B cell (primary cell): ENCODE data around the gene MIDN. TPM values are rescaled to one million over a fixed set of nuclear protein-coding genes. Genes with fewer than 3 reads are reported as not detected.

ENCODE experiments used
- ATAC-seq: fragments of 200-7000 bp; cut with Tn5 transposase; one replicate; pipeline ENCODE4 v1.10.0; 2021; ENCODE audit warnings: low read depth, mild to moderate bottlenecking, moderate number of reproducible peaks, moderate library complexity
- CTCF ChIA-PET: fragments of 350-600 bp; sonication (Branson Sonifier 250); formaldehyde crosslinking; loops from one replicate; lab custom pipeline; 2021; ENCODE audit warnings: antibody characterized with exemption, inconsistent platforms; lab: Charles Lee
- POLR2A ChIA-PET: fragments of 350-600 bp; sonication (Branson Sonifier 250); formaldehyde crosslinking; loops from one replicate; lab custom pipeline; 2021; ENCODE audit warnings: antibody characterized with exemption; lab: Charles Lee
- DNase-seq: peaks from one replicate; pipeline ENCODE4 v3.0.0; 2013
- H2AFZ ChIP-seq: 2 replicates; pipeline ENCODE4 v1.6.1; 2012; ENCODE audit warnings: mild to moderate bottlenecking, low read depth, low read length; ENCODE audit not compliant: insufficient read depth, poor library complexity, severe bottlenecking
- H3K27ac ChIP-seq, 2 donors: 1 replicate in 1 of 2; 2 replicates in 1 of 2; pipeline ENCODE4 v1.5.1; 2012 to 2013; ENCODE audit warnings: low read length in 2 of 2, mild to moderate bottlenecking in 2 of 2, moderate library complexity in 1 of 2
- H3K27me3 ChIP-seq, 4 experiments: fragments of 200-600 bp in 1 of 4; sonication (generic) in 1 of 4; replicated peaks in 1 of 4; 1 replicate in 2 of 4; 2 replicates in 2 of 4; pipeline versions ENCODE4 v1.6.1 to v1.7.0; 2013 to 2016; ENCODE audit warnings: low read length in 3 of 4, mild to moderate bottlenecking in 2 of 4, mixed read lengths in 1 of 4, moderate library complexity in 1 of 4; ENCODE audit not compliant: insufficient read depth in 4 of 4, control insufficient read depth in 3 of 4; ENCODE audit errors: control extremely low read depth in 1 of 4
- H3K36me3 ChIP-seq, 2 experiments: replicated peaks in 1 of 2; 1 replicate in 1 of 2; 2 replicates in 1 of 2; pipeline versions ENCODE4 v1.6.1 to v1.7.1; 2013; ENCODE audit warnings: low read length in 1 of 2; ENCODE audit not compliant: insufficient read depth in 2 of 2, control insufficient read depth in 1 of 2; ENCODE audit errors: control extremely low read depth in 1 of 2, extremely low read depth in 1 of 2
- H3K4me1 ChIP-seq, 2 donors: fragments of 200-600 bp in 1 of 2; sonication (generic) in 1 of 2; 1 replicate in 1 of 2; 2 replicates in 1 of 2; pipeline versions ENCODE4 v1.5.1 to v1.6.1; 2013 to 2017; ENCODE audit warnings: low read length in 2 of 2; ENCODE audit not compliant: control insufficient read depth in 2 of 2, insufficient read depth in 2 of 2
- H3K4me2 ChIP-seq: replicated peaks from 2 replicates; pipeline ENCODE3; 2012; ENCODE audit warnings: mild to moderate bottlenecking, low read depth, low read length; ENCODE audit not compliant: poor library complexity, severe bottlenecking
- H3K4me3 ChIP-seq, 5 experiments: fragments of 200-600 bp in 1 of 5; sonication (generic) in 1 of 5; 1 replicate in 3 of 5; 2 replicates in 2 of 5; pipeline versions ENCODE4 v1.5.1 to v1.7.0; 2011 to 2016; ENCODE audit warnings: low read length in 4 of 5, mild to moderate bottlenecking in 4 of 5, low read depth in 2 of 5, control low read depth in 1 of 5, moderate library complexity in 1 of 5; ENCODE audit not compliant: insufficient read depth in 1 of 5; ENCODE audit errors: control extremely low read depth in 1 of 5, extremely low read depth in 1 of 5
- H3K79me2 ChIP-seq: fragments of 200-600 bp; sonication (generic); one replicate; pipeline ENCODE4 v1.6.0; 2016; ENCODE audit warnings: low read length; ENCODE audit not compliant: control insufficient read depth, insufficient read depth
- H3K9ac ChIP-seq: fragments of 200-600 bp; sonication (generic); 2 replicates; pipeline ENCODE4 v1.6.1; 2017; ENCODE audit warnings: mild to moderate bottlenecking, low read length, moderate library complexity
- H3K9me3 ChIP-seq, 3 donors: one replicate each; pipeline versions ENCODE4 v1.6.1 to v1.7.1; 2013; ENCODE audit warnings: low read length in 2 of 3; ENCODE audit not compliant: control insufficient read depth in 2 of 3, insufficient read depth in 1 of 3; ENCODE audit errors: control extremely low read depth in 1 of 3
- H4K20me1 ChIP-seq: 2 replicates; pipeline ENCODE4 v1.6.0; 2012; ENCODE audit warnings: mild to moderate bottlenecking, low read length; ENCODE audit not compliant: insufficient read depth, control insufficient read depth, poor library complexity, severe bottlenecking
- H3K27ac Mint-ChIP-seq: one replicate; pipeline ENCODE4 v1.8.0; 2021; ENCODE audit warnings: mixed read lengths
- H3K27me3 Mint-ChIP-seq: one replicate; pipeline ENCODE4 v1.8.0; 2021; ENCODE audit warnings: mixed read lengths
- H3K4me1 Mint-ChIP-seq: one replicate; pipeline ENCODE4 v1.8.0; 2021; ENCODE audit warnings: mixed read lengths
- H3K4me3 Mint-ChIP-seq: one replicate; pipeline ENCODE4 v1.8.0; 2021; ENCODE audit warnings: mixed read lengths
- H3K9me3 Mint-ChIP-seq: one replicate; pipeline ENCODE4 v1.8.0; 2022; ENCODE audit warnings: mixed read lengths; ENCODE audit not compliant: insufficient read depth
- EZH2 ChIP-seq: IDR thresholded peaks from 2 replicates; pipeline ENCODE4 v1.6.1; 2012; ENCODE audit warnings: borderline replicate concordance, low read depth, mild to moderate bottlenecking, moderate library complexity, low read length; ENCODE audit not compliant: insufficient read depth, poor library complexity, severe bottlenecking
- WGBS: methylation state at CpG from one replicate; pipeline ENCODE4 v1.1.5; 2013; ENCODE audit warnings: missing lambda C conversion rate; ENCODE audit not compliant: insufficient coverage; 5-methylcytosine and 5-hydroxymethylcytosine counted together
- intact Hi-C: fragments of 100-400 bp; cut with micrococcal nuclease; formaldehyde crosslinking; loops from one replicate; pipeline ENCODE4 v1.10.0; 2022
- polyA plus RNA-seq: library from polyadenylated mRNA; depleted of rRNA; stranded (reverse); fragments of >200 nt; gene quantifications from 2 replicates; pipeline ENCODE4 v1.2.3, GENCODE V29; 2012
- total RNA-seq, 2 donors: library from RNA; stranded (reverse); fragments of 120-200 nt in 1 of 2; gene quantifications; 1 replicate in 1 of 2; 2 replicates in 1 of 2; pipeline versions ENCODE4 v1.2.3 to v1.2.4, GENCODE V29; 2013 to 2022
- TF ChIP-seq, protein P1 (sequence below): fragments of 200-600 bp; IDR thresholded peaks from one replicate; pipeline ENCODE4 v1.8.0; 2022; ENCODE audit warnings: antibody characterized with exemption, mild to moderate bottlenecking

Gene MIDN
- total and polyA plus RNA-seq, 2 donors (not counting 1 experiment from before 2014, with no cell fraction given): 98.5 to 156 TPM

DNA sequence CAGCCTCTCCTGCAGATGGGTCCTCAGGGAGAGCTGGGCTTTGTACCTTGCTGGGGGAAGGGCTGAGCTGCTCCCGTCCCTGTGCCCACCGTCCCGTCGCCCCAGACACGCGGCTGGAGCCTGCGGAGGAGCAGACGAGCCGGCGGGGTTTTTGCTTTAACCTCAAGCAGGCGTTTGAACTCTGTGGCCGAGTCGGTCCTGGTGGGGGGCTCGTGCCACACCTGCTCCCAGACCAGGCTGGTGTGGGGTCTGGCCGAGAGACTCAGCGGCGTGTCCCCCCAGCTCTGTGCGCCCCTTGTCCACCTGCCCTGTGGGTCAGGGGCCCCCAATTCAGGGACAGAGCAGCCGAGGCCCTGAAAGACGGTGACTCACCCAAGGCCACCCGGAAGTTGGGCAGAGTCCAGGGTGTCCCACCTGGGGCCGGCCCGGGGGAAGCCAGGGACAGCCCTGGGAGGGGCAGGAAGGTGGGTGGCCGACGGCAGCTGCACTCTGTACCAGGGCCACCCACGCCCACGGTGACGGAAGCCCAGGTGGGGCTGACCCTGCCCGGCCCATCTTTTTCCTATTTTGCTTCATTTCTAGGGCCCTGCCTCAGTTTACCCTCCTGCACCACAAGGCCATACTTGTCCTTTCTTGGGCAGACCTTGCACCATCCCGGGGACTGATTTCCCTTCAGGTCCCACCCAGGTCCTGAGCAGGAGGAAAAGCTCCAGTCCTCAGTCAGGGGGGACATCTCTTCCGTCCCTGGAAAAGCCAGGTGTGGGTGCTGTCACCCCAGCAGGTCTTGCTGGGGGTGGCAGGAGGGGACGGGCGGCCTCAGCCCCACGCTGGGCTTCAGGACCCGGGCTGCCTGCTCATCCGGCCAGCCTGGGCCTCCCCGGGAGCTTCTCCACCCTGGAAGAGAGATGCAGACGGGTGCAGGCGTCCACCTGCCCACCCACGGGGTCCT lies 42.6 kb downstream of the MIDN start:
- Histone ChIP-seq H3K27me3 (peaks cover 0 to 86% (median 26%) of the 10 kb centered on the region in 4 experiments), H4K20me1 (no peaks in the 10 kb centered on the region), H3K27ac (no peak overlapping the region), H3K36me3 (no peaks in the 10 kb centered on the region), H3K79me2 (no peaks in the 10 kb centered on the region), H3K4me3 (no peak overlapping the region), H3K4me1 (peaks cover 20 to 32% of the 10 kb centered on the region in 2 donors), H3K4me2 (no peak overlapping the region), H2AFZ (no peak overlapping the region), H3K9ac (no peak overlapping the region), H3K9me3 (peaks cover 0 to 12% (median 0%) of the 10 kb centered on the region in 3 donors)
- Mint-ChIP-seq H3K27ac (no peak overlapping the region), H3K4me1 (peaks cover 11% of the 10 kb centered on the region), H3K27me3 (peaks cover 23% of the 10 kb centered on the region), H3K9me3 (no peaks in the 10 kb centered on the region), H3K4me3 (no peak overlapping the region)
- TF ChIP-seq EZH2: no peak
- TF ChIP-seq, protein P1, sequence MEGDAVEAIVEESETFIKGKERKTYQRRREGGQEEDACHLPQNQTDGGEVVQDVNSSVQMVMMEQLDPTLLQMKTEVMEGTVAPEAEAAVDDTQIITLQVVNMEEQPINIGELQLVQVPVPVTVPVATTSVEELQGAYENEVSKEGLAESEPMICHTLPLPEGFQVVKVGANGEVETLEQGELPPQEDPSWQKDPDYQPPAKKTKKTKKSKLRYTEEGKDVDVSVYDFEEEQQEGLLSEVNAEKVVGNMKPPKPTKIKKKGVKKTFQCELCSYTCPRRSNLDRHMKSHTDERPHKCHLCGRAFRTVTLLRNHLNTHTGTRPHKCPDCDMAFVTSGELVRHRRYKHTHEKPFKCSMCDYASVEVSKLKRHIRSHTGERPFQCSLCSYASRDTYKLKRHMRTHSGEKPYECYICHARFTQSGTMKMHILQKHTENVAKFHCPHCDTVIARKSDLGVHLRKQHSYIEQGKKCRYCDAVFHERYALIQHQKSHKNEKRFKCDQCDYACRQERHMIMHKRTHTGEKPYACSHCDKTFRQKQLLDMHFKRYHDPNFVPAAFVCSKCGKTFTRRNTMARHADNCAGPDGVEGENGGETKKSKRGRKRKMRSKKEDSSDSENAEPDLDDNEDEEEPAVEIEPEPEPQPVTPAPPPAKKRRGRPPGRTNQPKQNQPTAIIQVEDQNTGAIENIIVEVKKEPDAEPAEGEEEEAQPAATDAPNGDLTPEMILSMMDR: no peak
- intact Hi-C loops: no loop called here
- ATAC-seq: no peak
- WGBS: 78% methylated on average over 40 of the region's 40 CpGs
- CTCF ChIA-PET: interaction anchor here (0.6 kb wide), 1 partner anchor 45 kb away, joined by 4 read pairs; no protein-coding TSS in a partner anchor
- DNase-seq: no peak
- POLR2A ChIA-PET: interaction anchor here (0.6 kb wide), 1 partner anchor 13 kb away, joined by 3 read pairs; no protein-coding TSS in a partner anchor
